PFSK-1 (cell line): Measurements from ENCODE around the gene ERBB4.

Experiments used
- FOXP2 ChIP-seq: optimal IDR thresholded peaks from 2 replicates; pipeline ENCODE3; 2011; ENCODE audit warnings: borderline replicate concordance, control low read depth, inconsistent platforms; ENCODE audit not compliant: insufficient read depth; ENCODE audit errors: extremely low read length, extremely low read depth
- POLR2AphosphoS5 ChIP-seq: IDR thresholded peaks from 2 replicates; pipeline ENCODE4 v1.6.1; 2012; ENCODE audit warnings: low read depth, mild to moderate bottlenecking, control low read depth, low read length, moderate library complexity
- REST ChIP-seq, 2 experiments: IDR thresholded peaks; 2 replicates each; pipeline versions ENCODE4 v1.6.1 to v1.8.0; 2011 to 2012; ENCODE audit warnings: low read depth in 2 of 2, low read length in 2 of 2, control low read depth in 1 of 2, inconsistent platforms in 1 of 2, mild to moderate bottlenecking in 1 of 2, moderate library complexity in 1 of 2; ENCODE audit not compliant: insufficient read depth in 1 of 2
- SIN3A ChIP-seq: IDR thresholded peaks from 2 replicates; pipeline ENCODE4 v1.6.1; 2012; ENCODE audit warnings: mild to moderate bottlenecking, low read length, moderate library complexity, borderline replicate concordance; ENCODE audit not compliant: insufficient read depth
- TAF1 ChIP-seq: IDR thresholded peaks from 2 replicates; pipeline ENCODE4 v1.6.1; 2012; ENCODE audit warnings: low read length, control low read depth, borderline replicate concordance; ENCODE audit not compliant: insufficient read depth

ERBB4 gene

DNA sequence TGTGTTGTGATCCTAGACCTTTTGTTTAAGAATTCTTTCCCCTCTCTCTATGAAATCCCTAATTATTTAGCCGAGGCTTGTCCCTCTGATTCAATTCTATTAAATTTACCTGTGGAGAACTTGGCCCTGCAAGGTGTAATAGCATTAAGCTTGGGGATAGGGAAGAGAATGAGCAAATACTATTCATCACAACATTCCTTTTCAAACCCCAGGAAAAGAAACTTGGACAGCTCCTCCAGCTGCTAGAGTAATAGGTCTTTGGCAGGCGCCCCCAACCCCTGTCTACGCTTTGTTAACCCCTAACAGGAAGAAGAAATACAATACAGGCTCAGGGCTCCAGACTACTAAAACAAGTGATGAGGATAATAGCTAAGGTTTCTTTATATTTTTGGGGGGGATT, 1025.2 kb downstream of the ERBB4 start:
- TF ChIP-seq REST (IDR thresholded peaks at IDR 0.05; ENCODE audit: insufficient read depth in 1 of 2, low read depth in 2 of 2, low read length in 2 of 2): no peak
- no peak for TF ChIP-seq TAF1
- no peak for TF ChIP-seq FOXP2

DNA sequence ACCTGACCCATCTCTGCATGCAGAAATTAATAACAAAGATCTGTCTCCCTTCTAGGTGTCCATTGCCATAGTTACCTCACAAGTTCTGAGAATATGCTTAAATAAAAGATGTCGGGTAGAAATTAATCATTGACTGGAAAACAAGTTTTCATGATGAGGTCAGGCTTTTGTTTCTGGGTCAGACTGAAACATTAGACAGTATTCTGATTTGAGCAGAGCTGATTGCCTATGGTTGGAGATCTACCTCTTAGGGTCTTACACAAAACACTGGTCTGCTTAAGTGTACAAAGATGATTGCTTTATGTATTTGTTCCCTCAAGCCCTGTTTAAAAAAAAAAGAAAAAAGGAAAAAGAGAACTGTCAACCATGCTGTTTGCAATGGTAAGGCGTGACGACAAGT, 1025.8 kb downstream of the ERBB4 start:
- TF ChIP-seq TAF1: no peak
- no peak for TF ChIP-seq POLR2AphosphoS5
- TF ChIP-seq REST (IDR thresholded peaks at IDR 0.05; ENCODE audit: insufficient read depth in 1 of 2, low read depth in 2 of 2, low read length in 2 of 2): no peak
- no peak for TF ChIP-seq FOXP2
- TF ChIP-seq SIN3A: no peak

DNA sequence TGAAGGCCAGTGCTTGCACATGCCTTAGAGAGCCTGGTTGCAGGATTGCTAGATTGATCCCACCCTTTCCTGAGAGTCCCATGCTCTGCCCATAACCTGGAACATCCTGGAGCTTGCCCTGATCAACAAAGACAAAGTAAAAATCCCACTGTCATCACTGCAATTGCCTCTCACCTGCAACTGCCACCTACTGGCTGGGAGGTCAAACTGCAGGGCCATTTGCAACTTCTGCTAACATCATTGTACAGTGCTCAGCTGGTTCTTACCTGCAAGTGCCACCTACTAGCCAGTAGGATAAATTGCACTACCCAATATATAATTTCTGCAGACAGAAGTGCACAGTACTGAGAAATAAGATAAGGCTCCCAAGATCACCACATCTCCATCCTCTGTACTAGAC, 1034.7 kb downstream of the ERBB4 start:
- TF ChIP-seq REST (IDR thresholded peaks at IDR 0.05; ENCODE audit: insufficient read depth in 1 of 2, low read depth in 2 of 2, low read length in 2 of 2) (no peak), POLR2AphosphoS5 (no peak), SIN3A (no peak), FOXP2 (no peak)

- no peak for TF ChIP-seq REST (IDR thresholded peaks at IDR 0.05; ENCODE audit: insufficient read depth in 1 of 2, low read depth in 2 of 2, low read length in 2 of 2)
- TF ChIP-seq FOXP2: no peak
- TF ChIP-seq POLR2AphosphoS5: no peak
- TF ChIP-seq SIN3A: no peak
These were observed 1035.4 kb downstream of the ERBB4 start for GRCh38 chr2:211503198-211503597.

GRCh38 chr2:211498551-211499205, 1039.9 kb downstream of the ERBB4 start:
- TF ChIP-seq FOXP2: no peak
- no peak for TF ChIP-seq TAF1
